GM19467 (cell line): ENCODE data around the gene CD200R1L.

ENCODE experiments used
- ATAC-seq: cut with Tn5 transposase; IDR thresholded peaks from one replicate; pipeline ENCODE4 v1.9.1; 2021; ENCODE audit warnings: mild to moderate bottlenecking, moderate library complexity; ENCODE audit not compliant: unreplicated experiment

The CD200R1L gene

DNA sequence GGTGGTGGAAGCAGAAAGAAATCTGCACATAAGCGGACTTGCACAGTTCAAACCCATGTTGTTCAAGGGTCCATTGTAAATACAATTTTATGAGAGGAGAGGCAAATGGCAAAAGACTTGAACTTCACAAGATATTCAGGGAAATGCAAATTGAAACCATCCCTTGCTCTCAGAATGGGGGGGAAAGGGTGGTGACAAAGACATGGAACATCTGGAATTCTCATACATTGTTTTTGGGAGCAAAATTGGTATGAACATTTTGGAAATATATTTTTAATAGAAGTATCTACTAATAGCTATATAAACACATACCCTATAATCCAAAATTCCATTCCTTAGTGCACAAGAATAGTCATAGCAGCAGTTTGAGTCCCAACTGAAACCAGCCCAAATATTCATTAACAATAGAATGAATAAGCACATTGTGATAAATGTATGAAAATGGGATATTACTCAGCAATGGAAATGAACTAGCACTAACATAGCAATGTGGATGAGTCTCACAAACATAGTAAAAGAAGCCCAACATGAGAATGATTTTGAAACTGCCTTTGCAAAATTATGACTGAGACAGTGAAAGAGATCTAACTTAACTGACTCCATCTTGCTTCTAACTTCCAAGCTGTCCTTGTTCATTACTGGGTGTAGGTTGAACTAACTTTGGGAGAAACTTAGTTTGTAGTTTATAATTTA lies 77.2 kb downstream of the CD200R1L start:
- ATAC-seq, result no peak

DNA sequence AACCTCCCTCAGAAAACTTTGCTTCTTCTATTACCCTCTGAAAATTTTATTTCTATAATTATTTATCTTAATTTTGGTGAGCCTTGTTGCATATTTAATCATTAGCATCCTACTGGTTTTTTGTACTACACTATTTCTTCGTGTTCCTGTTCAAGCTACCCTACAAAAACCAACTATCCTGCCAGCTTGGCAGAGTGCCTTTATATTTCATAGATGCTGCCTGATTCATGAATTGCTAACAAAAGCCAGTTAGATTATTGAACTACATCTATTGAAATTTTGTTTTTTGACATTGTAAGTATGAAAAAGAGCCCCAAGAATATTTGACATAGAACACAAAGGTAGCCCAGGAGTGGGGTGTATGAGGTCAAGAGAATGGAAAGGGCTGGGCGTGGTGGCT lies 78.9 kb downstream of the CD200R1L start:
- no peak for ATAC-seq

DNA sequence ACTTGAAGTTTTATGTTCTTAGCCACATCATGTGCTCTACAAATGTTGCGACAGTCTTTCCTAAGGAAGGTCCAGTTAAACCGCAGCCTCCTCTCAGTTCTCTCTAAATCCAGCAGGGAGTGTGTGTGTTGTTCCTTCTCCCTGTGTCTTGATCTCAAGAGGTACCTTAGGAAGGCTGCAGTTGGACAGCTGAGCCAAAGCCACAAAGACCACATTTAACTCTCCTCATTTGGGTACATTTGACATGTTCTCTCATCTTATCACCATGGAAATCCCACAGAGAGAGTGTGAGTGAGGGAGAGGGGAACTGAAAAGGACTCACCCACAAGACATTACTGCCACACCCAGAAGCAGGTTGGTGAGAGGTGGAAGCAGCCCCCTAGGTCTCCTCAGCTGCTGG lies 79.5 kb downstream of the CD200R1L start:
- no peak for ATAC-seq
